GM15510 (cell line): ENCODE measurements around the gene LIX1L.

Experiments used
- POLR2A ChIP-seq: IDR thresholded peaks from 3 replicates; pipeline ENCODE4 v1.6.1; 2011; ENCODE audit warnings: borderline replicate concordance; ENCODE audit not compliant: insufficient read length; ENCODE audit errors: extremely low read depth

LIX1L gene

GRCh38 chr1:145957443-145958319 lies at the start of gene LIX1L:
Gene LIX1L (minus strand): TSS chr1:145958017. CDS start chr1:145957927, 90 bp downstream.
- TF ChIP-seq POLR2A: peak; percentile 85

GRCh38 chr1:146001709-146002108 lies 43.9 kb upstream of the LIX1L start:
- TF ChIP-seq POLR2A: no peak

GRCh38 chr1:145999321-146000024 lies 41.7 kb upstream of the LIX1L start:
- no peak for TF ChIP-seq POLR2A

- no peak for TF ChIP-seq POLR2A
These were observed 39.9 kb upstream of the LIX1L start for GRCh38 chr1:145997718-145998023.

GRCh38 chr1:145997016-145997717 lies 39.4 kb upstream of the LIX1L start:
- peak; percentile 49 for TF ChIP-seq POLR2A

- TF ChIP-seq POLR2A: peak; percentile 77
These were observed 38.7 kb upstream of the LIX1L start, which contains the start of gene TXNIP for GRCh38 chr1:145996433-145997015. Gene TXNIP (minus strand): TSS chr1:145996579. CDS start chr1:145996266, 313 bp downstream.

GRCh38 chr1:145995964-145996432 lies 38.2 kb upstream of the LIX1L start:
- no peak for TF ChIP-seq POLR2A

- TF ChIP-seq POLR2A: no peak
These were observed 37.5 kb upstream of the LIX1L start for GRCh38 chr1:145995148-145995881.

- no peak for TF ChIP-seq POLR2A
These were observed 36.7 kb upstream of the LIX1L start for GRCh38 chr1:145994391-145995120.

GRCh38 chr1:145993618-145994390 lies 36.0 kb upstream of the LIX1L start:
- TF ChIP-seq POLR2A: no peak

GRCh38 chr1:145992958-145993617 lies 35.3 kb upstream of the LIX1L start:
- TF ChIP-seq POLR2A: no peak

GRCh38 chr1:145992502-145992936 lies 34.7 kb upstream of the LIX1L start:
- peak; percentile 7 for TF ChIP-seq POLR2A
